ENCODE measurements around the gene GIT1. TPM values are rescaled to one million over a fixed set of nuclear protein-coding genes. Genes with fewer than 3 reads are reported as not detected.
"Not testable (repeated sequence)": the region's sequence is repeated elsewhere in the genome, so short reads cannot be mapped to it uniquely, and the experiment has no call there.

GIT1 gene
- polyA plus RNA-seq, 3 donors: 36.4 to 42.2 (median 40.1) TPM

GRCh38 chr17:29570521-29570920 is 18.9 kb downstream of the GIT1 start:
- DNase-seq (ENCODE audit: low read depth in 3 of 3, low spot score in 2 of 3): no peak

- no peak for DNase-seq (ENCODE audit: low read depth in 3 of 3, low spot score in 2 of 3)
Observed at GRCh38 chr17:29569245-29569950, 20.1 kb downstream of the GIT1 start.

GRCh38 chr17:29568331-29569244 is 20.9 kb downstream of the GIT1 start, which contains the start of gene TP53I13:
Gene TP53I13 (plus strand): TSS chr17:29568701. CDS start chr17:29568759, 58 bp downstream.
- no peak for DNase-seq (ENCODE audit: low read depth in 3 of 3, low spot score in 2 of 3)

- no peak for DNase-seq (ENCODE audit: low read depth in 3 of 3, low spot score in 2 of 3)
Observed at GRCh38 chr17:29567554-29568330, 21.7 kb downstream of the GIT1 start.

GRCh38 chr17:29567304-29567553 is 22.2 kb downstream of the GIT1 start:
- no peak for DNase-seq (ENCODE audit: low read depth in 3 of 3, low spot score in 2 of 3)

- DNase-seq (ENCODE audit: low read depth in 3 of 3, low spot score in 2 of 3): no peak
Observed at GRCh38 chr17:29566473-29567303, 22.8 kb downstream of the GIT1 start, which contains the start of gene ABHD15. Gene ABHD15 (minus strand): TSS chr17:29567037. CDS start chr17:29566966, 71 bp downstream.

GRCh38 chr17:29565643-29566472 is 23.6 kb downstream of the GIT1 start:
- DNase-seq (ENCODE audit: low read depth in 3 of 3, low spot score in 2 of 3): no peak

- DNase-seq (ENCODE audit: low read depth in 3 of 3, low spot score in 2 of 3): no peak
Observed at GRCh38 chr17:29563816-29564215, 25.6 kb downstream of the GIT1 start.

- DNase-seq (ENCODE audit: low read depth in 3 of 3, low spot score in 2 of 3): no peak
Observed at GRCh38 chr17:29562615-29563014, 26.8 kb downstream of the GIT1 start.

GRCh38 chr17:29561554-29562517 is 27.6 kb downstream of the GIT1 start:
- DNase-seq (ENCODE audit: low read depth in 3 of 3, low spot score in 2 of 3): no peak

GRCh38 chr17:29560316-29560715 is 29.1 kb downstream of the GIT1 start:
- no peak for DNase-seq (ENCODE audit: low read depth in 3 of 3, low spot score in 2 of 3)

- DNase-seq (ENCODE audit: low read depth in 3 of 3, low spot score in 2 of 3): no peak
Observed at GRCh38 chr17:29559640-29560039, 29.8 kb downstream of the GIT1 start.

- not testable (repeated sequence) for DNase-seq (ENCODE audit: low read depth in 3 of 3, low spot score in 2 of 3)
Observed at GRCh38 chr17:29558139-29558538, 31.3 kb downstream of the GIT1 start.

- no peak for DNase-seq (ENCODE audit: low read depth in 3 of 3, low spot score in 2 of 3)
Observed at GRCh38 chr17:29557739-29558116, 31.7 kb downstream of the GIT1 start.

GRCh38 chr17:29557085-29557738 is 32.2 kb downstream of the GIT1 start:
- DNase-seq (ENCODE audit: low read depth in 3 of 3, low spot score in 2 of 3): no peak

- no peak for DNase-seq (ENCODE audit: low read depth in 3 of 3, low spot score in 2 of 3)
Observed at GRCh38 chr17:29555840-29556239, 33.6 kb downstream of the GIT1 start.

GRCh38 chr17:29549177-29549923 is 40.1 kb downstream of the GIT1 start:
- no peak for DNase-seq (ENCODE audit: low read depth in 3 of 3, low spot score in 2 of 3)
